ENCODE data around the gene CLDN2. TPM values are rescaled to one million over a fixed set of nuclear protein-coding genes. Genes with fewer than 3 reads are reported as not detected.

Gene CLDN2
- total RNA-seq, 1 experiment from 2014 or later = 17.6 TPM

DNA sequence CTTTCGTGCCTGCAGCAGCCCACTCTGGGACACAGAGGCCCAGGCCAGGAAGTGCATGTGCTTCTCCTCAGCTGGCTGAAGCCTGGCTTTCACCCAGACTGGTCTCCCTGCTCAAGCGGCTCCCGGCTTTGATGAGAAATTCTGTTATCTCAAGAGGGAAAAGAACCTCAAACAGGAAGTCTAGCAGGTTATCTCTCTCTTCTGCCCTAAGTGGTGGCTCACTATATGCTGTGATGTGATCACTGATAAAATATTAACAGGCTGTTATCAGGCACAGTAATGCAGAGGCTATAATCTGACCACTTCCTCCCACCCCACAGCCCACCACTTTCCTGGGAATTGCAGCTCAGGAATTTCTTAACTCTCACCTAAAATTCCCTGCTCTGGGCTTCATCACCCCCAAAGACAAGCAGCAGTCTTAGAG lies 13.3 kb downstream of the CLDN2 start:
- Mint-ChIP-seq H3K9me3 (ENCODE audit: low read depth, unreplicated experiment) (no peaks in the 10 kb centered on the region), H3K4me3 (ENCODE audit: low read depth, unreplicated experiment) (no peak overlapping the region), H3K36me3 (ENCODE audit: insufficient read depth, unreplicated experiment) (peaks cover 15% of the 10 kb centered on the region), H3K27me3 (ENCODE audit: unreplicated experiment) (no peaks in the 10 kb centered on the region), H3K4me1 (ENCODE audit: low read depth, unreplicated experiment) (peaks cover 41% of the 10 kb centered on the region), H3K27ac (ENCODE audit: unreplicated experiment) (peak overlapping the region; percentile 88)
- intact Hi-C loops (cut with micrococcal nuclease; ENCODE audit: unreplicated experiment) = loop anchor here (2.0 kb wide), 3 partner anchors 15 to 39 kb away; no protein-coding TSS in a partner anchor
- no TSS peak for BruUV-seq (replicated peaks)
- CTCF ChIA-PET = interaction anchor here (1.0 to 1.8 kb wide), 2 partner anchors 26 to 35 kb away, joined by 3 to 4 read pairs; no protein-coding TSS in a partner anchor
- peak; percentile 36 for DNase-seq
- TF ChIP-seq, protein P1, sequence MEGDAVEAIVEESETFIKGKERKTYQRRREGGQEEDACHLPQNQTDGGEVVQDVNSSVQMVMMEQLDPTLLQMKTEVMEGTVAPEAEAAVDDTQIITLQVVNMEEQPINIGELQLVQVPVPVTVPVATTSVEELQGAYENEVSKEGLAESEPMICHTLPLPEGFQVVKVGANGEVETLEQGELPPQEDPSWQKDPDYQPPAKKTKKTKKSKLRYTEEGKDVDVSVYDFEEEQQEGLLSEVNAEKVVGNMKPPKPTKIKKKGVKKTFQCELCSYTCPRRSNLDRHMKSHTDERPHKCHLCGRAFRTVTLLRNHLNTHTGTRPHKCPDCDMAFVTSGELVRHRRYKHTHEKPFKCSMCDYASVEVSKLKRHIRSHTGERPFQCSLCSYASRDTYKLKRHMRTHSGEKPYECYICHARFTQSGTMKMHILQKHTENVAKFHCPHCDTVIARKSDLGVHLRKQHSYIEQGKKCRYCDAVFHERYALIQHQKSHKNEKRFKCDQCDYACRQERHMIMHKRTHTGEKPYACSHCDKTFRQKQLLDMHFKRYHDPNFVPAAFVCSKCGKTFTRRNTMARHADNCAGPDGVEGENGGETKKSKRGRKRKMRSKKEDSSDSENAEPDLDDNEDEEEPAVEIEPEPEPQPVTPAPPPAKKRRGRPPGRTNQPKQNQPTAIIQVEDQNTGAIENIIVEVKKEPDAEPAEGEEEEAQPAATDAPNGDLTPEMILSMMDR (IDR thresholded peaks at IDR 0.05; ENCODE audit: unreplicated experiment) = no peak

DNA sequence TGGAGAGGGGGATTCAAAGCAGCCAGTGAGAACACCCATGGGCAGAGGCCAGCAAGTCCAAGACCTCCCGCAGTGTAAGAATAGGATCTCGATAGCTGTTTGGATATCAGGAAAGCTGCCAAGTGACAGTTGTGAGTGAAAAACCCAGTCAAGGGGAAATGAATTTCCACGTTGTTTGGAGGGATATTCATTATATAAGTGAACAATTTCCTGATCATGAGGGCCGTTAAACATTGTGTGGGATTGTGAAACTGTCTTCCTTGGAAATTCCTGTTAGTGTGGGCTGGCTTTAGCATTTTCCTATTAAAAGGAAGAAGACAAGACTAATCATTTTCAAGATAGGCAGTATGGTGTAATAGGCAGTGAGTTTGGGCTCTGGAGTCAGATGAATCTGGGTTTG lies 15.0 kb downstream of the CLDN2 start:
- intact Hi-C loops (cut with micrococcal nuclease; ENCODE audit: unreplicated experiment) = no loop called here
- CTCF ChIA-PET = no interaction called here
- H3K9me3 Mint-ChIP-seq (ENCODE audit: low read depth, unreplicated experiment) = no peaks in the 10 kb centered on the region
- TF ChIP-seq, protein P1 (IDR thresholded peaks at IDR 0.05; ENCODE audit: unreplicated experiment) = no peak
- H3K36me3 Mint-ChIP-seq (ENCODE audit: insufficient read depth, unreplicated experiment) = peaks cover 11% of the 10 kb centered on the region
- no peak overlapping the region for H3K27ac Mint-ChIP-seq (ENCODE audit: unreplicated experiment)
- no peak overlapping the region for H3K4me3 Mint-ChIP-seq (ENCODE audit: low read depth, unreplicated experiment)
- no peaks in the 10 kb centered on the region for H3K27me3 Mint-ChIP-seq (ENCODE audit: unreplicated experiment)
- H3K4me1 Mint-ChIP-seq (ENCODE audit: low read depth, unreplicated experiment) = peaks cover 29% of the 10 kb centered on the region
- BruUV-seq (replicated peaks) = no TSS peak
- no peak for DNase-seq

DNA sequence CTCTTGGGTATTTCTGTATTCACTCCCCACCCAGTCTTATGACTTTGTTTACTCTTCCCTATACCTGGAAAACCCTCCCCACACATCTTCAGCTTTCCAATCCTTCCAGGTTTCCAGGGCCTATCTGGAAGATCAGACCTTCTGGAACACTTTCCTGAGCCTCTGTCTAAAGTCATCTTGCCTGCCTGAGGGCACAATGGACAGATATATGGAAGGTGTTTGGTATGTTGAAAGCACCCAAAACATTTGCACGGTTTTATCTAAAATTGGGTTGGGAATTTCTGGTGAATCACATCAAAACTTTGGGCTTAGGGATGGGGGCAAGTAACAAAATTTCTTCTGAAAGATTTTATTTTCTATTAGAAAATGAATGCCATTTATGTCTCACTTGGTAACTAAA lies 16.0 kb downstream of the CLDN2 start:
- intact Hi-C loops (cut with micrococcal nuclease; ENCODE audit: unreplicated experiment) = no loop called here
- H3K36me3 Mint-ChIP-seq (ENCODE audit: insufficient read depth, unreplicated experiment) = peaks cover 11% of the 10 kb centered on the region
- no TSS peak for BruUV-seq (replicated peaks)
- no peak overlapping the region for H3K27ac Mint-ChIP-seq (ENCODE audit: unreplicated experiment)
- peaks cover 23% of the 10 kb centered on the region for H3K4me1 Mint-ChIP-seq (ENCODE audit: low read depth, unreplicated experiment)
- H3K4me3 Mint-ChIP-seq (ENCODE audit: low read depth, unreplicated experiment) = no peak overlapping the region
- H3K27me3 Mint-ChIP-seq (ENCODE audit: unreplicated experiment) = no peaks in the 10 kb centered on the region
- TF ChIP-seq, protein P1 (IDR thresholded peaks at IDR 0.05; ENCODE audit: unreplicated experiment) = no peak
- no peak for DNase-seq
- CTCF ChIA-PET = no interaction called here
- H3K9me3 Mint-ChIP-seq (ENCODE audit: low read depth, unreplicated experiment) = no peaks in the 10 kb centered on the region

DNA sequence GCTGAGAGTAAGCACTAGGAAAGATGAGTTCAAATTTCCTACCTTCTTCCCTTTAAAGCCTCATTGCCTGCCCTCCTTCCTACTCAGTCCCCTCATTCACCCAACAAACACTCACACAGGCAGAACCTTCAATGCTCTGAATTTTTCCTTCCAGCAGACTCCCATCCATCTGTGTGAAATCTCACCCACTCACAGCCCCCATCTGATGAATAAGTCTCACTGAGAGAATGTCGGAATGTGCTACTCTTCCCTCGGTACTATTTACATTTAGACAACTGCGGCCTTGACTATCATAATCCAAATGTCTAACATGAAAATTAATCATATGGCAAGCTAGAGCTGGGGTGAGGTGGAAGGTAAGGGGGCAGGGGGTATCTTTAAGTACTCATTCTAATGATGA lies 19.4 kb downstream of the CLDN2 start:
- DNase-seq = no peak
- CTCF ChIA-PET = no interaction called here
- no TSS peak for BruUV-seq (replicated peaks)
- no peaks in the 10 kb centered on the region for H3K9me3 Mint-ChIP-seq (ENCODE audit: low read depth, unreplicated experiment)
- TF ChIP-seq, protein P1 (IDR thresholded peaks at IDR 0.05; ENCODE audit: unreplicated experiment) = no peak
- intact Hi-C loops (cut with micrococcal nuclease; ENCODE audit: unreplicated experiment) = no loop called here
- peaks cover 9% of the 10 kb centered on the region for H3K36me3 Mint-ChIP-seq (ENCODE audit: insufficient read depth, unreplicated experiment)
- H3K4me1 Mint-ChIP-seq (ENCODE audit: low read depth, unreplicated experiment) = no peaks in the 10 kb centered on the region
- no peak overlapping the region for H3K4me3 Mint-ChIP-seq (ENCODE audit: low read depth, unreplicated experiment)
- no peaks in the 10 kb centered on the region for H3K27me3 Mint-ChIP-seq (ENCODE audit: unreplicated experiment)
- no peak overlapping the region for H3K27ac Mint-ChIP-seq (ENCODE audit: unreplicated experiment)
